DMS53 treated with DMSO at 0.1 percent for 48 hours (cell line): ENCODE measurements around the gene LGALS1.

ENCODE experiments used
- DNase-seq: peaks from one replicate; lab custom pipeline; 2025; ENCODE audit not compliant: unreplicated experiment; lab: John Stamatoyannopoulos, UW

Gene LGALS1

DNA sequence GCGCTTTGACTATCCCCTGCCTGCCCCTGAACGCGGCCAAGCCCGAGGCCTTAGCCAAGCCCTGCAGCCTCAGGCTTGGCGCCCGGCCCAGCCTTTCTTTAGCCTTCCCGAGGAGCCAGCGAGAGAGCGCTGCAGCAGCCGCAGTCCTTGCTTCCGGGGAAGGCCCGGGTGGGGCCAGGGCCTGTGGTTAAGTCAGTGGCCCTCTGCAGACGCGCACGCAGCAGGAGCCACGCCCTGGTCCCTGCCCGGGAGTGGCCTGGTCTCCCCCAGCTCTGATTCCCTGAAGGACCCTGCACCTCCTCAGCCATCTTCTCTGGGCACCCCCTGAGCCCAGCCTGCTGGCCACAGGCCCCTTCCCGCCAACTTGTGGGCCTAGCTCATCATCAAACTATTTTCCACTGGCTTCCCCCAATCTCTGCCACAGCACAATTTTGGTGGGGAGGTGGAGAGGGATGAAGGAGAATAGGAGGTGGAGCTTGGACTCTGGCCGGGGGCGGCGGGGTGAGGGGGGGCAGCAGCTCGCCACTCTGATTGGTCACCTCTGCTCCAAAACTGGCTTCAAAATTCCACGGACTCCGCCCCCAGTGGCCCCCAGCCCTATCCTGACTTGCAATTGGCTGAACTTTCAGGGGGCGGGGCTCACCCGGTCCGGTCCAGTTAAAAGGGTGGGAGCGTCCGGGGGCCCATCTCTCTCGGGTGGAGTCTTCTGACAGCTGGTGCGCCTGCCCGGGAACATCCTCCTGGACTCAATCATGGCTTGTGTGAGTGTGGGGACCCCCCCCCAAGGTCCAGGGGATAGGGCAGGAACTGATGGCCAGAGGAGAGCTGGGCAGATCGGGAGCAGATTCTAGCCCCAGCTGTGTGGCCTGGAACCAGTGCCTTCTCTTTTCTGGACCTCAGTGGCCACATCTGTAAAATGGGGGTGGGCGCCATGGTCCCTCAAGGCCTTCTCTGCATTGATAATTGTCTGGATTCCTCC is at the start of gene LGALS1:
Gene LGALS1, plus strand, starts transcription at position 686 of the 979 bp plus-strand sequence. Its CDS starts 67 bp downstream, at position 753.
- no peak for DNase-seq

DNA sequence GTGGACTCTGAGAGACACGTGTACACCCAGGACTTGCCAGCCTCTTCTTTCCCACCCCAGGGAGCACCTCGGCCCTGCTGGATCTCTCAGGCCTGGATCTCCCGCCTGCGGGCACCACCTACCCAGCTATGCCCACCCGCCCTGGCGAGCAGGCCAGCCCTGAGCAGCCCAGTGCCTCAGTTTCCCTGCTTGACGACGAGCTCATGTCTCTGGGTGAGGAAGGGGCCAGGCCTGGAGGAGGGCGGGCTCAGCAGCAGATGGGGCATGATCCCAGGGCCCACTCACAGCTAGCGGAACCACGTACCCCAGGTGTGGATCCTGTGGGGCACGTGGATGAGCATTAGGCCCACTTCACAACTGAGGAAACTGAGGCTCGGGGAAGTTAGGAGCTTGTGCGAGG is 49.7 kb upstream of the LGALS1 start:
- DNase-seq: no peak

DNA sequence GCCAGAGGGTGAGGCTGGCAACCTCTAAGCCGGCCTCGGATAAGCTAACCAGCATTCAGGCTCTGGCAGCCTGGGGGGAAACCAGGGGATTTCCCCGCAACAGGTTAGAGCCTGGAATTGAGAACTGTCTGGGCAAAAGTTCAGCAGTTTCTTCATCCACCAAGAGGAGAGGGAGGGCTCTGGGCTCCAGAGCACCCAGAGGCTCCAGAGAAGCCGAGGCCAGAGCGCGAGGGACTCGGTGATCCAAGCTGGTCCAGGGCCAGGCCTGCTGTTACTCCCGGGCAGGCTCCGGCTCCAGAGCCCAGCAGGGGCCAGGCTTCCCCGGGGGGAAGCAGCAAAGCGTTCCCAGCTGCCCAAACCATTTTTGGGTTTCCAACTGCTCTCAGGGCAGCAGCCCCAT is 49.3 kb upstream of the LGALS1 start:
- DNase-seq: no peak

DNA sequence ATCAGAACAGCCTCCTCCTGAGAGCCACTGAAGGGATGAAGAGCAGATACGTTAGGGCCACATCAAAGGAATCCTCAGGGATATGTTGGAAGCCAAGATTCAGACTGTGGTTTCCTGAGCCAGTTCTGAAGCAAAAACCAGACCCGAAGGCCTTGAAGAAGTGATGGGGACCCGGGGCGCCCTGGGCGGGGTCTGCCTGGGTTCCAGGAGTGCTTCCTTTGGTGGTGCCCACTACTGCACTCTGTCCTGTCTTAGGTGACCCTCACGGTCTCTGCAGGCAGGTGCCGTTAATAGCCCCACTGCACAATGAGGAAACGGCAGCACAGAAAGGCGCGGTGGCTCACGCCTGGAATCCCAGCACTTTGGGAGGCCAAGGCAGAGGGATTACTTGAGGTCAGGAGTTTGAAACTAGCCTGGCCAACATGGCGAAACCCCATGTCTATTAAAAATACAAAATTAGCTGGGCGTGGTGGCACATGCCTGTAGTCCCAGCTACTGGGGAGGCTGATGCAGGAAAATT is 48.8 kb upstream of the LGALS1 start:
- DNase-seq: no peak

DNA sequence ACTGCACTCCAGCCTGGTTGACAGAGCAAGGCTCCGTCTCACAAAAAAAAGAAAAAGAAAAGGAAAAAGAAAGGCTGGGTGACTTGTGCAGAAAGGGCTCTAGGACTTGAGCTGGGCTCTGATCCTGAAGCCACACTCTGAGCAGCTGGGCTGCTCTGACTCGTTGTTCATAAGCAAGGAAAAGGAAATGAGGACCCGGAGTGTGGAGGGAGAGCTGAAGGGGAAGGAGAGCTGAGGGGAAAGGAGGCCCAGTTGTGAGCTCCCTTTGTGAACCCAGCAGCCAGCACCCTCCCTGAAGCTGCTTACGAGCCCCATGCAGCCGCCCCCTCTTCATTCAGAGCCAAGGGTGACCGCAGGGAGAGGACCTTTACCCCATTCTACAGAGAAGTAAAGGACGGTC is 48.3 kb upstream of the LGALS1 start:
- DNase-seq: no peak

DNA sequence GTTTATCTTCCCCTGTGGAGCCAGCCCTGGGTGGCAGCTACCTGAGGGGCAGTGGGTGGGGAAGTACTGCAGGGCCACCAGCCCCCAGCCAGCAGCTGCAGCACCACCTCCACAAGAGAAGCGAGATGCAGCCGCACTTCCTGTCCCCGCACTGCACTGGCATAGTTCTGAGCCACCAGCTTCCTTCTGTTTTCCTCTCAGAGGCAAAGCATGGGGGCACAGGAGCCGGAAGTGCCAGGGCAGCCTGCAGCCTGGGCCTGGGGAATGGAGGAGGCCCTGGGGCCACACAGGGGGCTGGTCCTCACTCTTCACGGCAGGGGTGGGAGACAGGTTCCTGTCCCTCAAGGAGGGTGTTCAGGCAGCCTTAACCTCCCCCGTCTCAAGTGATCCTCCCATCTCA is 47.9 kb upstream of the LGALS1 start:
- DNase-seq: no peak

DNA sequence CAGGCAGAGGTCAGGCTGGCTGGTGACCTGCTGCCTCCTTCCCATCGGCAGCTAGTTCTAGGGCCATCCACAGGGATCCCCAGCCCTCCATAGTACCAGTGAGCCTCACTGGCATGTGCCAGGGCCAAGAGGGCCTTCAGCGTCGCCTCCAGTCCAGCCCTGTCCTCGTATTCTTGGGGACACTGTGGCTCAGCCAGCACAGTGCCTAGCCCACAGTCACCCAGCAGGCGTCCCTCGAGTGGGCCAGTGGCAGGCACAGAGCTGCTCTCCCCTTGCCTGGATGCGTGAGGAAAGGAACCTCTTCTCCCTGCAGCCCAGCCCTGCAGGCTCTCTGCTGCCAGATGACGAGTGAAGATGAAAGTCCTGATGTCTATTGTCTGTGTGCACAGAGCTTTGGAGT is 46.6 kb upstream of the LGALS1 start:
- DNase-seq: no peak

DNA sequence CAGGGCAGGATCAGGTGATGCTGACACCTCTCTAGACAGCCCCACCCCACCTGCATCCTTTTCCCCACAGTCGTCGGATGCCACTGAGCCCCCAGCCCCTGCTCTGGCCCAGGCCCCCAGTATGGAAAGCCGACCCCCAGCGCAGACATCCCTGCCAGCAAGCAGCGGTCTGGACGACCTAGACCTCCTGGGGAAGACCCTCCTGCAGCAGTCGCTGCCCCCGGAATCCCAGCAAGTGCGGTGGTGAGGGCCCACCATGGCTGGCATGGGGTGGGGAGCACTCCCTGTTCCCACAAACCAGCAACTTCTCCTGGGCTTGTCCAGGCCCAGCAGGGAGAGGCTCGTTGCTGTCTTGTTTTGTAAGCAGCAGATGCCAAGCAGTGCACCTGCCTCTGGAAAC is 45.5 kb upstream of the LGALS1 start:
- DNase-seq: no peak

DNA sequence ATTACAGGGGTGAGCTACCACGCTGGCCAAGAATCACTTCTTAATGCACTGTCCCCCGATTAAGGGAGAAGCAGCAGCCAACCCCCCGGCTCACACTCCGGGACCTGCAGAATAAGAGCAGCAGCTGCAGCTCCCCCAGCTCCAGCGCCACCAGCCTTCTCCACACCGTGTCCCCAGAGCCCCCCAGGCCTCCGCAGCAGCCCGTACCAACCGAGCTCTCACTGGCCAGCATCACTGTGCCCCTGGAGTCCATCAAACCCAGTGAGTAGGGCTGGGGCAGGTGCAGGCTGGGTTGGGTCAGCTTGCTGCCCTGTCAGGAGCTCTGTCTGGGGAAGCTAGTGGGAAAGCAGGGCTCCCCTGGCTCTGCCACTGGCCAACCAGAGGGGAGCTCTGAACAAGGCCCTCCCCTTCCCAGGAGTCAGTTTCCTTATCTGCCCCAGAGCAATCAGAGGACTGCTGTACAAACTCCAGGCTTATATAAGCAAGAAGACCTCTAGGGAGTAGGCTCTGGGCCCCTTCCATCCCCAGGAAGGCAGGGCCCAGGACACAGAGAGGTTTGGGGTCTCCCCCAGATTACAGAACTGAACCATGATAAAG is 44.5 kb upstream of the LGALS1 start:
- DNase-seq: no peak

DNA sequence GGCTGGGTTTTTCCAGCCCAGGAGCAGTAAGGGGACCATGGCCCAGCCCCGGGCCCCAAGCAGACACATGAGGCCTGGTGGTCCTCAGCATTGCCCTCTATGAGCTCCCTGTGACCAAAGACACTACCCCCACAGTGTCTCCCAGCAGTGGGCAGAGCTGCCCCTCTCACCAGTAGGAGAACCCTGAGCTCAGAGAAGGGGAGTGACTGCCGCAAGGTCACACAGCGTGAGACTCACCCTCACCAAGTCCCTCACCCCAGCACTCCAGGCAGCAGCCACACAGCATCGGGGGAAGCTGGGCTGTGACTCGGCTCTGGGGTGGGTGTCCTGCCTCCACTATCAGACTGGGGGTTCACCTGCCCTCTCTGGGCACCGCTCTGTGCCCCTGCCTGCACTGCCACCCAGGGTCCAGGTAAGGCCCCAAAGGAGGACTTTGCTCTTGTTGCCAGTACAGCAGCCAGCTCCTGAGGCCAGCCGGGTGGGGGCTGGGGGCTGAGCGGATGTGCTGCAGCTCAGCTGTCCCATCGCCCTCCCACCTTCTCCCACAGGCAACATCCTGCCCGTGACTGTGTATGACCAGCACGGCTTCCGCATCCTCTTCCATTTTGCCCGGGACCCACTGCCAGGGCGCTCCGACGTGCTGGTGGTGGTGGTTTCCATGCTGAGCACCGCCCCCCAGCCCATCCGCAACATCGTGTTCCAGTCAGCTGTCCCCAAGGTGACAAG is 43.8 kb upstream of the LGALS1 start:
- no peak for DNase-seq

DNA sequence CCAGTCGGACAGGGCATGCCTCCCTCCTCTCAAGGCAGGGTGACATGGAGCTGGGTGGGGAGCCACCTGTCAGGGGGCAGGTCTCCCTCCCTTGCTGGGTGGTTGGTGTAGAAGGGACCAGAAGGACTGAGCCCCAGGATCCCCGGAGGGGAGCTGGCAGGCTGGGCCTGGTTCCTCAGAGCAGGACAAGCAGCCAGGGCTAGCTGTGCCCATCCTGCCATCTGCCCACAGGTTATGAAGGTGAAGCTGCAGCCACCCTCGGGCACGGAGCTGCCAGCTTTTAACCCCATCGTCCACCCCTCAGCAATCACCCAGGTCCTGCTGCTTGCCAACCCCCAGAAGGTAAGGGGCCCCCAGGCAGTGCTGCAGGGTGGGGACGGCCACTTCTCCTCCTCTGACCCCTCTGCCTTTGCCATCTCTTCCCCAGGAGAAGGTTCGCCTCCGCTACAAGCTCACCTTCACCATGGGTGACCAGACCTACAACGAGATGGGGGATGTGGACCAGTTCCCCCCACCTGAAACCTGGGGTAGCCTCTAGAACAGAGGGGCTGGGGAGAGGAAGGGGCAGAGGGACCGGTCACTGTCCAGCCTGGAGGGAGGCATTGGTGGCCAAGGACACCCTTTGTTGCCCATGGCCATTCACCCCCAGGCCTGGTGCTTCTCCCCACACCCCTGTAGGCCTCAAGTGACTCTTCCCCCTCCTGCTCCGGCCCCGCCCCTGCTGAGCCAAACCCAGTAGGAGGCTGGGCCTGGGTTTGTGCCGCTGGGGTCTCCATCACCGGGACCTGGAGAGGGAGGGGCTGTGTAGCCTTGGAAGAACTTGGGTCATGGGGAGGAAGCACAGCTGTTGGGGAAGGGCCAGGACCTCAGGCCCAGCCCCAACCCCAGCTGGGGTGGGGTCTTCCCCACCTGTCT is 43.0 kb upstream of the LGALS1 start:
- no peak for DNase-seq

DNA sequence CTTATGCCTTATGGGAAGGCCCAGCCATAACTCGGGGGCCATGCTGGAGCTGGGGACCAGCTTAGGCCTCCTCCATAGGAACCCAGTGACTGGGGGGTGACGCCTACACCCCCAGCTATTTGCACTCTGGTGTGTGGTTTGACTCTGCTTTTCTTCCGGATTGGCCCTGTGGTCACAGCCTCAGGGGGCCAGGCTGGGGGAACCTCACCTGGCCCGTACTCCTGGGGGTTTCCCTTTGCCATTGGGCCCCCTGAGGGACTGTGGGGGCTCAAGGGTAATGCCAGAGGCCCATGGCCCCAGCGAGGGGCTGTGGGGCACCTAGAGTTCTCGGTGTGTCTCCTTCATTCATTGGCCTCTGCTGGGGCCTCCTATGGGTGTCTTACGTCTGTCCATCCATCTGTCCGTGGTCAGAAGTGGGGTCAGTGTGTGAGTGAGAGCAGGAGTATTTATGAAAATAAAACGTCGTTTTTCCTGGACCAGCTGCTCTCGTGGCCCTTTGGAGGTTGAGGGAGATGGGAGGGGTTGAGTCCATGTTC is 42.3 kb upstream of the LGALS1 start:
- no peak for DNase-seq

DNA sequence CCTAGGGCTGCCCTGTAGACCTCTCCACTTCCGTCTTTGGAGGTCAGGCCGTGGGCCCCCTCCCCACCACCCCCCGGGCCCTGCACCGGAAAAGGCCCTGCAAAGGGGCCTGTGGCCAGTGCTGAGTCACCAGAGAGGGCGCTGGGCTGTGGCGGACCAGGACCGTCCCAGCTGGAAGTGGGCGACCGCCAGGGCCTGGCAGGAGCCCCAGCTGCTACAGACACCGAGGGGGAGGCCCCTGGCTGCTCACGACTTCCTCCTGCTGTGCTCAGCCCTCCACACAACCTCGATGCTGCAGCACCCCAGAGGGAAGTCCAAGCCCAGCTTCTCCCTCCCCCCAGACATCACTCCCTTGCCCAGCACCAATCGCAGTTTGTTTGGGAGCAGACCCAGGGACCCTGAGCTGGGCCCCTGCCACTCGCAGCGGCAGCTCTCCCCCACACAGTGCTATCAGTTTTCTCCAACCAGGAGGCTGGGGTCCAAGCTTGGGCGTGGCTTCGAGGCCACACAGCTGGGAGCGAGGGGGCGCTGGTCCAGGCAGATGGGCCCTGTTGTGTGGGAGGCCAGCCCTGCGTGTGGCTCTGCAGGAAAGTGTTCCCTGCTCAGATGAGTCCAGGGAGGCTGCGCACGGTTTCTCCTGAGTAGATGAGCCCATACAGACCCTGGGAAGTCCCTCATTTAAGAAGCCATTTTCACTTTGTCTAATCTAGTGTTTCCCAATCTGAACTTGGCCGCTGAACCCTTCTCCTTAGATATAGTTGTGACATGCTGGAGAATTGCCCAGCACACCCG is 41.6 kb upstream of the LGALS1 start:
- no peak for DNase-seq

DNA sequence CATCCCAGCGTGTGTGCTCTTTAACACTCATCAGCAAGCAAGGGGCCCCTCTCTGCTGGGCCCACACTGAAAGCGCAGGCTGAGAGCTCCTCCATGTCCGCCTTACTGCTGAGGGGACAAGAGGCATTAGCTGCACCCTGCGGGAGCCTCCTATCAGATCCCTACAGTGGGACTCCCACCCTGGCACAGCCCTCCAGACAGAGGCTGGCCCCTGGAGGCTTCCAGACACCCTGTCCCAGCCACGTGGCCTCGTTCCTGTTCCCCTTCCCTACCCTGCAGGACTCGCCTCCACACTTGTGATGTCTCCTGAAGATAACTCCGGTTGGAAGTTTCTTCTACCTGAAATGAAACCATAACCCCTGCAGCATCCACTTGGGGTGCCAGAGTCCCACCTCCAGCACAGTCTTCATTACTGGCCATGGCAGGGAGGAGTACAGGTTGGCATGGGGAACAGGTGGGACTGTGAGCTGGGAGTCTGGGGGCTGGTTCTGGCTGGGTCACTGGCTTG is 41.0 kb upstream of the LGALS1 start:
- no peak for DNase-seq

DNA sequence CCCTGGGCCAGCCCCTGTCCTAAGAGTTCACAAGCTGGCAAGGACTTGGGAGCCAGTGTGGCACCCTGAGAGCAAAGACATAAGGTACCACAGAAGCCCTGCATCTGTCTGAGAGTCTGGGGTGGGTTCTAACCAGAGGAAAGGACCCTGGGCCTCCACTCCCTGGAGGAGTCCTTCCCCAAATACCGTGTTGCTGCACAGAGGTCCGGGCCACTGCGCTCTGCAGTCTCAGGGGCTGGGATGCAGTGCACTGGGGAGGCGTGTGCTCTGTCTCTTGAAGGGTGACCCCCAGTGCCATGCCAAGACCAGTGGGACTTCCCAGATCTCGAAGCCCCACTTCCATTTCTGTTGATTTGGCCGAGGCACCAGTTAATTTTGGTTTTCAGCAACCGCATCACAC is 40.3 kb upstream of the LGALS1 start:
- DNase-seq: no peak

DNA sequence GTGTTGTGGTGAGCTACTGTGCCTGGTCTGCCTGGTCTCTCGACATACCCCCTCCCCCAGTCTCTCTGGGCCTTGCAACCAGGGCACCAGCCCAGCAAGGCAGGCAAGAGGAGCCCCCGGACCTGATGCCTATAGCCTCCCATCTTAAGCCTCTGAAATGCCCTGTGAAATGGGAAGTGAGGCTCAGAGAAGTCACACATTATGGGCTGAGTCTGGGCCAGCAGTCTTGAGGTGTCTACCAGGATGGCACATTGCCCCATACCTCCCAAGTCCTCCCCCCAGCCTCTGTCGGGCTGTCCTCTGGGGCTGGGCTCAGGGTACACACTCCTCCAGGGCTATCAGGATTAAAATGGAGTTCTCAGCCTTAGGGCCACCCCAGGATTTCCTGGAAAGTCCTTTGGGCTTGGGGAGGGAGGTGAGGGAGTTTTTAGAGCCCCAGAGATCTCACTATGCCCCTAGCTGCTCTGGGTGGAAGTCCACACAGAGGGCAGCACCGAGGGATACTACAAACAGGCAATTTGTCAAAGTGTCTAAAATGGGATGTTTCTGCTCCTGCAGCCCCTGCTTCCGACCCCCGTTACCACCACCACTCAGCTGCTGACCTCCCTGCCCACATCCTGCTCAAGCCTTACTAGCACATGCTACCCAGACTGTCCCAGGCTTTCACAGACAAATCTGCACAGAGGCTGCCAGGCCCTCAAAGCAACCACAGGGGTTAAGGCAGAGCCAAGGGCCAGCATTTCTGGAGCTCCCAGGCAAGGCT is 39.1 kb upstream of the LGALS1 start:
- DNase-seq: no peak

DNA sequence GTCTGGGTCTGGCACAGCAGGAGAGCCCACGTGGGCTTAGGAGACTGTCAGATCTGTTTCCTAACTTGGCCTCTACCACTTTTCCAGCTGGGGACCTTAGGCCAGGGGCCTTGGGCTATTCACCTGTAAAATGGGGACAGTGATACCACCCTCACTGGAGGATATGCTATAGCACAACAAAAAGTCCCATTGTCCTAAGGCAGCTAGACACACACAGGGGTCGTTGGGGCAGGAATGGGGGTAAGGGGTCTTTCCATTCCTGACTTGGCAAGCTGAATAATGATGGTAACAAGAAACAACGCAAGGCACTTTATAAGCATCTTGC is 38.5 kb upstream of the LGALS1 start:
- no peak for DNase-seq

DNA sequence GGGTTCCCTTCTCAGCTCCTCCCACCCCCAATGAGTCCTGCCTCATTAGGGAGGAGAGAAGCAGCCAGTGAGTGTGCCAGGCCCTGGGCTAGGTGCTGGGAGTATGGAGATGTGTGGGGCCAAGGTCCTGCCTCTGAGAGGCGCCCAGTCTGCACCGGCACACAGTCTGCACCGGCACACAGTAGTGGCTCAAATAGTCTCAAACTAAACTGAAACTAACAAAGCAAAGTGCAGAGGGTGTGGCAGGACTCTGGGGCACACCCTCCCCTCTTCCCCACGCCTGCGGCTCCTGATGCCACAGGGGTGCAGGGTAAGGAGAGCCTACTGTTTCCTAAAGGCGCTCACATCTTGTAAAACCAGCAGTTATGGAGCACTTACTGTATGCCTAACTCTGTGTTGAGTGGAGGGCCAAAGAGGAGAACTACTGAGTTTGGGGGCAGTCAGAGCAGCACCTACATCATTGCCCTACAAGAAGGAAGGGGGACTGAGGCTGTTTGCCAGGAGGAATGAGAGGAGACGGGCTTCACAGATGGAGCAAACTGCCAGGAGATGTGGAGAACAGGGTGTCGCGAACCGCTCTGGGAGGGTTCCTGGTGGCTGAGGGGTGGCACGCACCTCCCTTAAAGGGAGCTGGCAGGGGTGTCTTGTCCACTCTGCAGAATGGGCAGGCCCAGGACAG is 36.9 kb upstream of the LGALS1 start:
- DNase-seq: no peak
